HepG2 (cell line): Measurements from ENCODE around the gene SPHK2. TPM values are rescaled to one million over a fixed set of nuclear protein-coding genes. Genes with fewer than 3 reads are reported as not detected.

Source experiments
- ARNTL ChIP-seq: sonication (generic); formaldehyde crosslinking; IDR thresholded peaks from 2 replicates; pipeline ENCODE4 v1.4.0; 2020; ENCODE audit warnings: mild to moderate bottlenecking, missing genetic modification reagents
- ESRRA ChIP-seq: sonication (generic); formaldehyde crosslinking; IDR thresholded peaks from 2 replicates; pipeline ENCODE4 v1.5.1; 2020; ENCODE audit warnings: mild to moderate bottlenecking, low read depth, missing genetic modification reagents
- GATAD1 ChIP-seq: IDR thresholded peaks from 2 replicates; pipeline ENCODE4 v1.6.1; 2016; ENCODE audit warnings: missing genetic modification reagents, missing compliant biosample characterization
- HDAC6 ChIP-seq: fragments of 200-600 bp; sonication (generic); IDR thresholded peaks from 2 replicates; pipeline ENCODE4 v1.7.0; 2017; ENCODE audit warnings: mild to moderate bottlenecking, antibody characterized with exemption, low read length, low read depth
- KDM2A ChIP-seq: sonication (generic); formaldehyde crosslinking; IDR thresholded peaks from 2 replicates; pipeline ENCODE4 v1.4.0; 2020; ENCODE audit warnings: low read depth, missing genetic modification reagents, borderline replicate concordance
- MIER3 ChIP-seq: IDR thresholded peaks from 2 replicates; pipeline ENCODE4 v1.6.1; 2016; ENCODE audit warnings: missing compliant biosample characterization, borderline replicate concordance
- NAIF1 ChIP-seq: sonication (generic); formaldehyde crosslinking; IDR thresholded peaks from 2 replicates; pipeline ENCODE4 v1.5.0; 2020; ENCODE audit warnings: mild to moderate bottlenecking, missing genetic modification reagents, borderline replicate concordance
- NR2F6 ChIP-seq, 2 experiments: IDR thresholded peaks; 2 replicates each; pipeline ENCODE4 v1.6.1; 2016; ENCODE audit warnings: antibody characterized with exemption in 1 of 2, mild to moderate bottlenecking in 1 of 2
- PHF5A ChIP-seq: IDR thresholded peaks from one replicate; pipeline ENCODE4 v1.6.1; 2018; ENCODE audit warnings: low read depth, missing genetic modification reagents; ENCODE audit not compliant: unreplicated experiment
- RFX1 ChIP-seq: fragments of 450-650 bp; IDR thresholded peaks from 2 replicates; pipeline ENCODE4 v1.6.1; 2017
- RNF219 ChIP-seq: sonication (generic); formaldehyde crosslinking; IDR thresholded peaks from 2 replicates; pipeline ENCODE4 v1.5.0; 2020; ENCODE audit warnings: mild to moderate bottlenecking, missing genetic modification reagents
- SAP130 ChIP-seq: IDR thresholded peaks from 2 replicates; pipeline ENCODE4 v1.6.1; 2016; ENCODE audit warnings: low read depth
- THAP11 ChIP-seq: IDR thresholded peaks from 2 replicates; pipeline ENCODE4 v1.6.1; 2016; ENCODE audit warnings: missing biosample characterization, missing genetic modification reagents
- ZBTB25 ChIP-seq: IDR thresholded peaks from 2 replicates; pipeline ENCODE4 v1.6.1; 2018; ENCODE audit warnings: missing genetic modification reagents
- ZEB1 ChIP-seq: IDR thresholded peaks from 2 replicates; pipeline ENCODE4 v1.6.1; 2012; ENCODE audit warnings: mild to moderate bottlenecking, low read depth, inconsistent platforms; ENCODE audit not compliant: insufficient replicate concordance
- ZFP90 ChIP-seq: sonication (generic); formaldehyde crosslinking; IDR thresholded peaks from 2 replicates; pipeline ENCODE4 v1.8.0; 2022; ENCODE audit warnings: missing genetic modification reagents, mild to moderate bottlenecking, inconsistent platforms, borderline replicate concordance
- ZNF570 ChIP-seq: sonication (generic); formaldehyde crosslinking; IDR thresholded peaks from 2 replicates; pipeline ENCODE4 v1.4.0; 2020; ENCODE audit warnings: mild to moderate bottlenecking, missing genetic modification reagents, borderline replicate concordance
- ZNF639 ChIP-seq: conservative IDR thresholded peaks from 2 replicates; pipeline ENCODE4 v1.6.1; 2018; ENCODE audit warnings: missing genetic modification reagents
- polyA plus RNA-seq, 8 experiments: library from polyadenylated mRNA; depleted of rRNA in 3 of 8; stranded (reverse) in 7 of 8; unstranded in 1 of 8; fragments of >200 nt; fragmentation: Illumina TruSeq in 4 of 8; extraction: Trizol in 4 of 8; gene quantifications; 2 replicates each; pipeline versions ENCODE4 v1.2.1 to v1.2.3, GENCODE V29; 2011 to 2016; ENCODE audit warnings: low read depth in 4 of 8, missing spikeins in 1 of 8, mixed read lengths in 1 of 8; ENCODE audit not compliant: insufficient read depth in 1 of 8
- total RNA-seq, 5 experiments: library from RNA; depleted of rRNA; stranded (reverse); fragments of >200 nt; fragmentation: Illumina TruSeq; extraction: Trizol; gene quantifications; 2 replicates each; pipeline ENCODE4 v1.2.3, GENCODE V29; 2016; ENCODE audit warnings: low read depth in 1 of 5

The SPHK2 gene
- total and polyA plus RNA-seq, 2 of the 13 experiments (the other 11 are each of a cell fraction or from before 2014, with no cell fraction given) = 2.9 to 14.4 TPM

GRCh38 chr19:48646001-48646721 is 26.9 kb downstream of the SPHK2 start, which contains the start of gene CA11 (continued):
- no peak for TF ChIP-seq ZFP90 (CRISPR knock-in tag)
- TF ChIP-seq ESRRA (CRISPR knock-in tag) = peak; percentile 37; the same call in 1 of the 2 replicates
- TF ChIP-seq NR2F6 (IDR thresholded peaks at IDR 0.05) = no peak
- peak; percentile 35; the same call in 1 of the 2 replicates for TF ChIP-seq NR2F6 (CRISPR knock-in tag; IDR thresholded peaks at IDR 0.05)
- no peak for TF ChIP-seq ZEB1
- TF ChIP-seq ZNF570 (CRISPR knock-in tag) = no peak
- peak; percentile 89 for TF ChIP-seq THAP11 (CRISPR knock-in tag)
- TF ChIP-seq MIER3 (CRISPR knock-in tag) = peak; percentile 50; the same call in 1 of the 2 replicates
- peak; percentile 70; the same call in 1 of the 2 replicates for TF ChIP-seq KDM2A (CRISPR knock-in tag)
- no peak for TF ChIP-seq RNF219
- TF ChIP-seq ARNTL = peak; percentile 82
- TF ChIP-seq ZNF639 (CRISPR knock-in tag) = no peak
- TF ChIP-seq HDAC6 = no peak
- TF ChIP-seq ZBTB25 (CRISPR knock-in tag) = 0 out of 2 replicates have a peak, but pooled peaks have one; percentile 38
- TF ChIP-seq NAIF1 (CRISPR knock-in tag) = no peak
- no peak for TF ChIP-seq RFX1
- 0 out of 2 replicates have a peak, but pooled peaks have one; percentile 28 for TF ChIP-seq SAP130 (CRISPR knock-in tag)
- peak; percentile 43 for TF ChIP-seq PHF5A (CRISPR knock-in tag)
- TF ChIP-seq GATAD1 = peak; percentile 51; the same call in 1 of the 2 replicates
